ENCODE data around the gene C1QTNF7.

GRCh38 chr4:15402974-15403373 lies 24.9 kb upstream of the C1QTNF7 start:
- no peak for TF ChIP-seq CTCF (IDR thresholded peaks at IDR 0.05 in 2 of 3, conservative IDR thresholded peaks at IDR 0.05 in 1 of 3; ENCODE audit: borderline replicate concordance in 1 of 3, insufficient read depth in 1 of 3, low read depth in 2 of 3, low read length in 2 of 3)
- TF ChIP-seq YY1 (IDR thresholded peaks at IDR 0.05; ENCODE audit: extremely low read depth, insufficient replicate concordance, low read depth, low read length): no peak
- no peak for TF ChIP-seq FOSL1 (IDR thresholded peaks at IDR 0.05; ENCODE audit: low read depth)
- no peak for TF ChIP-seq REST (IDR thresholded peaks at IDR 0.05; ENCODE audit: low read depth)
- TF ChIP-seq ZNF274 (IDR thresholded peaks at IDR 0.05; ENCODE audit: low read depth, low read length): no peak
- no peak for TF ChIP-seq POLR2A (IDR thresholded peaks at IDR 0.05; ENCODE audit: borderline replicate concordance, extremely low read depth, insufficient read depth, insufficient read length)
- no peak for TF ChIP-seq TCF7L2 (IDR thresholded peaks at IDR 0.05; ENCODE audit: borderline replicate concordance, extremely low read depth, insufficient read depth, insufficient read length)
- TF ChIP-seq JUND (IDR thresholded peaks at IDR 0.05): no peak
- TF ChIP-seq ATF3 (IDR thresholded peaks at IDR 0.05): no peak
- TF ChIP-seq POLR2AphosphoS5 (IDR thresholded peaks at IDR 0.05; ENCODE audit: low read depth, low read length): no peak
- TF ChIP-seq SP1 (IDR thresholded peaks at IDR 0.05; ENCODE audit: low read depth): no peak
